Suppressor macrophage treated with lipopolysaccharide for 1 hour (primary cell): ENCODE measurements around the gene SLMAP.

ENCODE experiments used
- DNase-seq, 3 donors: peaks; one replicate each; pipeline ENCODE4 v3.0.0-alpha.2; 2020 to 2022

The SLMAP gene

GRCh38 chr3:57948781-57949242 lies 192.7 kb downstream of the SLMAP start:
- no peak for DNase-seq

- DNase-seq, result no peak
Measured at GRCh38 chr3:57949344-57949743, 193.2 kb downstream of the SLMAP start.

- DNase-seq, result peak; percentile 41 to 62 (median 59)
Measured at GRCh38 chr3:57949785-57950615, 193.9 kb downstream of the SLMAP start.

GRCh38 chr3:57951066-57951882 lies 195.2 kb downstream of the SLMAP start:
- DNase-seq, result peak; percentile 87 to 91 (median 90)

- peak in 1 of 3 donors; percentile 33 for DNase-seq
Measured at GRCh38 chr3:57952208-57952631, 196.1 kb downstream of the SLMAP start.

- no peak for DNase-seq
Measured at GRCh38 chr3:57952651-57953050, 196.5 kb downstream of the SLMAP start.

- DNase-seq, result peak in 1 of 3 donors; percentile 32
Measured at GRCh38 chr3:57953576-57953975, 197.5 kb downstream of the SLMAP start.

- DNase-seq, result peak; percentile 53 to 89 (median 77)
Measured at GRCh38 chr3:57956119-57956832, 200.2 kb downstream of the SLMAP start.

GRCh38 chr3:57956833-57957174 lies 200.7 kb downstream of the SLMAP start:
- no peak for DNase-seq

GRCh38 chr3:57957824-57958223 lies 201.7 kb downstream of the SLMAP start:
- DNase-seq, result no peak

- peak in 2 of 3 donors; percentile 74 to 79 for DNase-seq
Measured at GRCh38 chr3:57958642-57959422, 202.7 kb downstream of the SLMAP start.

GRCh38 chr3:57959423-57960173 lies 203.5 kb downstream of the SLMAP start:
- DNase-seq, result peak; percentile 93 to 98 (median 97)

GRCh38 chr3:57960174-57960505 lies 204.0 kb downstream of the SLMAP start:
- no peak for DNase-seq

GRCh38 chr3:57961177-57961827 lies 205.2 kb downstream of the SLMAP start:
- DNase-seq, result no peak

- DNase-seq, result peak; percentile 46 to 65 (median 57)
Measured at GRCh38 chr3:57961828-57962447, 205.8 kb downstream of the SLMAP start.

GRCh38 chr3:57962448-57962834 lies 206.3 kb downstream of the SLMAP start:
- no peak for DNase-seq

GRCh38 chr3:57963811-57964346 lies 207.8 kb downstream of the SLMAP start:
- no peak for DNase-seq

- DNase-seq, result no peak
Measured at GRCh38 chr3:57966829-57967228, 210.7 kb downstream of the SLMAP start.

- no peak for DNase-seq
Measured at GRCh38 chr3:57967590-57967989, 211.5 kb downstream of the SLMAP start.

- DNase-seq, result no peak
Measured at GRCh38 chr3:57968501-57968900, 212.4 kb downstream of the SLMAP start.
